Bronchial smooth muscle cell (primary cell): Measurements from ENCODE around the gene ATOSA. TPM values are rescaled to one million over a fixed set of nuclear protein-coding genes. Genes with fewer than 3 reads are reported as not detected.

Source experiments
- total RNA-seq: library from RNA; depleted of rRNA; stranded (reverse); fragments of >200 nt; gene quantifications from 2 replicates; pipeline ENCODE4 v1.2.1, GENCODE V29; 2014

Gene ATOSA
- 16.0 and 20.5 TPM in 2 replicates for total RNA-seq

GRCh38 chr15:52679232-52680040, at the start of gene ATOSA:
TSS of gene ATOSA (minus strand) at chr15:52679388. CDS start at chr15:52678021, 1,367 bp downstream.

Other genes with a start within 250 kb of the ATOSA start
- 17.7 and 27.4 TPM in 2 replicates for gene MYO5A, start 150.5 kb downstream of the ATOSA start, total RNA-seq
- gene ARPP19, start 110.4 kb downstream of the ATOSA start, total RNA-seq = 33.0 and 42.9 TPM in 2 replicates
- gene ONECUT1, start 110.9 kb upstream of the ATOSA start, total RNA-seq = not detected in 2 replicates